GM19328 (cell line): ENCODE data around the gene TSHR.
"Not testable (repeated sequence)": the region's sequence is repeated elsewhere in the genome, so short reads cannot be mapped to it uniquely, and the experiment has no call there.

Experiments
- ATAC-seq: cut with Tn5 transposase; IDR thresholded peaks from one replicate; pipeline ENCODE4 v1.9.1; 2021; ENCODE audit warnings: mild to moderate bottlenecking, moderate library complexity; ENCODE audit not compliant: unreplicated experiment

TSHR gene

DNA sequence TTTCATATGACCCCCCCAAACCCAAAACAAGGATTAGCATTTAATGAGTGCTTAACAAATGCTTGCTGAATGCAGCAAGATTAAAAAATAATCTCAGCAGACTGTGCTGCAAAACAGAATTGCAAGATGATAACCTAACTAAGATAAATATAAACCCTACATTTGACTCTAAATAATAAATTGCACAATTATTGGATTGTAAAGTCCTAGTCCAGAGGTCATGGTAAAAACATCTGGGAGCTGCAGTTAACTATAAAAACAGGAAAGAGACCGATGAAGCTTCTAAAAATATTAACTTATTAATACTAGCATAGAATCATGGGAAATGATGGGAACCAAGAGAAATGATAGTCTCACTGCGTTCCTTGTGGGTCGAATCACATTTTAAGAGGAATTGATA, 37.2 kb downstream of the TSHR start:
- ATAC-seq, result no peak

DNA sequence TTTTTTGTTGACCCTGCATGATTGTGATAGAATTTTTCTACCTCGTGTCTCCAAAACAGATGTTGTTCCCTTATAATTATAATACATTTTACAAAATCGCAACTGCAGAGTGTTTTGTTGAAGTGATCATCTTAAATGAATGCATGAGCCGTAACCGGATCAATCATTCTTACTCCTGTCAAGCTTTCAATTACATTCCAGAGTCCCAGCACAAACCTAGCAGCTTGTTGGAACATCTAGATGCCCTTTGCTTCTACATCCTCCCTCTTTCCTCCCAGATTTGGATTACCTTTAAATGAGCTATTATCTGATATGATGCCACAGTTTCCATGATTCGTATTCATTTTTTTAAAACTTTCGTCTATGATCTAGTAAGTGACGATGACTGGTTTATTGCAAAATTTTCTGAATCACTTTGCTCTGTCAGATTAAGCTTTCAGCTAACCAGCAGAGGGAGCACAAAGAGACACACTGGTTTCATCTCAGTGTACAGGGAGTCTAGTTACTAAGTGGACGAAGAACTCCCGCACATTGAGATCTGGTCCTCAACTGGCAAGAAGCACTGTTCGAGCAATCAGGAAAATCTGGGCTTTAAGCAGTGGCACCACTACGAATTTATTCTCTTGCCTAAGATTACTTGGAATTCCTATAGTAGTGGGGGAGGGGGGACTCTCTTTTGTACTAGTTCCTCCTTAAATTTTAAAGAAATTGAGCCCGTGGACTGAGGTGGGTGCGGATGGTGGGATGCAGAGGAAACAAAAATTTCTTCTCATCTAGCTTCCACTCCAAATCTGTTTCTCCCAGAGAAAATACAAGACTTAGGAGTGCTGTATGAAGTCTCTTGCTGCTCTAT, 40.9 kb downstream of the TSHR start:
- ATAC-seq, result peak; percentile 90

DNA sequence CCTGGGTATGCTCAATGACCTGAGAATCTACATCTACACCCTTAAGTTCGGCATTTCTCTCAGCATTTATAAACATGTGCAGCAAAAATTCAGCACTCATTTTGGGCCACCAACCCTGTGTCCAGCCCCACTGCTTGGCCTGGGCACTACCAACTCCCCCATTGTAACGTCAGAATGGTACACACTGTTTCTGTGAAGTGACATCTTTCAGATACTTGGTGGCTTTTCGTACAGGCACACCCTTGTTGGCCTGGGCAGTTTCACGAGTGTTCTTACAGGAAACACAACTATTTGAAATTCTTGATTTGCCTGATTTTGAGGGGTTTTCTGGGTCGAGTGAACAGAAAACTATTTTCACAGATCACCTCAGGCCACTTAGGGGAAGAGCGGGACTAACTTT, 46.0 kb downstream of the TSHR start:
- no peak for ATAC-seq

DNA sequence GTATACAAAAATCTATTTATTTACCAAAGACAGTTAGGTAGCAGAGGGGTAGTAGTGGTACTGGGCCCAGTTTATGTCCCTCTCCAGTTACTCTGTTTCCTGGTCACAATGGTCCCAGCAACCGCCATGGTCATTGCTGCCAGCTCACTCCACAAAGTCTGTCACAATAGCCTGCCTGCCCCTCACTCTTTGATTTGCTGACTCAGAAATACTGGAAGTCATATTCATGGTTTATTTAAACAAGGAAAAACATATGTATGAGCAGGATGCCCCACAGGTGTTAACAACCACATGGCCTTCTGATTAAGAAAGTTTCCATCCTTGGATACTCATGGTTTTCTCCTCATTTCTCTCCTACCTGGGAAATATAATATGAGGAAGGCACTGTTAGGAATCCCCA, 49.2 kb downstream of the TSHR start:
- ATAC-seq, result no peak

DNA sequence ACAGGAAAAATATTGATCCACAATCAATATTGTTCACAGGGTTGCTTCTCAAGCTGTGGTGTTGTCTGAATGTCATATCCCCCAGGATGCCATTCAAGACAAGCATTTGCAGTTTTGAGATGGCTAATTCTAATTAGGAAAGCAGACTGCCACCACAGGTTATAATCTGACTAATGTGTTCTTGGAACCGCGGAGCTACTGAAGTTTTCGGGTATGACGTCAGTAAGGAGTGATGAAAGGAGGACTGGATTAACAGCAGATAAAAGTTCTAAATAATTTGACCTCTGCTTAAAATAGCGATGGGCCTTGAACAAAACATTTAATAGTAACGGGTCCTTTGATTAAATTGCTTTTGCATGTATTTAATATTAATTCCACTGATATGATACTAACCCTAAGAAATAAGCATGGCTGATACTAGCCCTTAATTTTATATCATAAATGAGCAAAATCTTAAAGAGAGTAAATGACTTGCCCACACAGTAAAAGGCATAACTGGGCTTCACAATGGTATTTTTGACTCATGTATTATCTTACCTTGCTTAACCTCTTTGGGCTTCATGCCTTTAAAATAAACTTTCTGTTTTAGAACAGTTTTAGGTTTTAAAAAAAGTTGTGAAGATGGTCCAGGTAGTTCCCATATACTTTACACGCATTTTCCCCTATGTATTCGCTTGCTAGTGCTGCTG, 50.3 kb downstream of the TSHR start:
- ATAC-seq, result no peak

DNA sequence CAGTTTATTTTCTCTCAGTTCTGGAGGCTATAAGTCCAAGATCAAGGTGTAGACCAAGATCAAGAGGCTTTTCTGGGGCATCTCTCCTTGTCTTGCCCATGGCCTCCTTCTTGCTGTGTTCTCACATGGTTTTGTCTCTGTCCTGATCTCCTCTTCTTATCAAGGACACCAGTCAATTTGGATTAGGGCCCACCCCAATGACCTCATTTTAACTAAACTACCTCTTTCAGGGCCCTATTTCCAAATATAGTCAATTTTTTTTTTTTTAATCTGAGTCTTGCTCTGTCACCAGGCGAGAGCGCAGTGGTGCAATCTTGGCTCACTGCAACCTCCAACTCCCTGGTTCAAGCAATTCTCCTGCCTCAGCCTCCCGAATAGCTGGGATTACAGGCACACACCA, 50.8 kb downstream of the TSHR start:
- ATAC-seq, result no peak

DNA sequence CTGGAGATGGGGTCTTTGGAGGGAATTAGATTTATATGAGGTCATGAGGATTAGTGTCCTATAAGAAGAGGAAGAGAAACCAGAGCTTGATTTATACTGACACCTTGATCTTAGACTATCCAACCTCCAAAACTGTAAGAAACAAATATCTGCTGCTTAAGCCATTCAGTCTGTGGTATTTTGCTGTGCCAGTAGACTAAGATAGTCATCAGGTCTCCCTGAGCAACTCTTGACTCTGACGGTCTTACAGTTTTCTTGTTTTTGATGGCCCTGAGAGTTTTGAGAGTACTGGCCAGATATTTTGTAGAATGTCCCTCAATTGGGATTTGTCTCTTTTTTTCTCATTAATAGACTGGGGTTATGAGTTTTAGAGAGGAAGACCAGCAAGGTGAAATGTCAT, 51.7 kb downstream of the TSHR start:
- no peak for ATAC-seq

DNA sequence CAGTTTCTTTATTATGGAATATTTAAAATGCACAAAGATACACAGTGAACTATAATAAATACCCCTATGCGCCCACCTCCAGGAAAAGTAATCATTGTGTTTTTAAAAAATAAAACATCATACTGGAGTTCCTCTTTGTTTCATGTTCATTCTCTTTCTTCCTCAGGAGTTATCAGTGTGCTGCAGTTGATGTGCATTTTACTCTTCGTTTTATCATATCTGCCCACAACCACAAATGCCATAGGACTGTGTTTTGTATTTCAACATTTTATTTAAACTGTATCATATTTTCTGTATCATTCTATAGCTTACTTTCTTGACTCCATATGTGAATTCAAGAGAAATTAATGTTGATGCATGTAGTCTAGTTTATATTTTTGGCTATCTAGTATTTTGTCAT, 53.9 kb downstream of the TSHR start:
- no peak for ATAC-seq

DNA sequence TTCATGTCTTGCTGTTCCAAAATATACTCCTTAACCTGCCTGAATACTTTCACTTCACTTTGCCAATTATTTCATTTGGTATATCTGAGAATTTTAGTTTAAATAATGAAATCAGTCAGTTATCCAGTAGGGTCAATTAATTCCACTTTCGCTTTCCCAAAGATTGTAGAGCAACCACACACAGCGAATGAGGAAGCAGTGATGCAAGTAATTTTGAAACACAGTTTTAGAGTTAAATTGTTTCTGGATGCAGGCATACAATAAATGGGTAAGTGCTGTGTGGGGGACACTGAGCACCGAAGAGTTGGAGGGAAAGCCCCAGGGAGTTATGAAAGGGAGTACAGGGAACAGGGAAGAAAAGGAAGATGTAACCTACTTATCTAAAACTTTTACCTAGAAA, 62.8 kb downstream of the TSHR start:
- ATAC-seq, result no peak

DNA sequence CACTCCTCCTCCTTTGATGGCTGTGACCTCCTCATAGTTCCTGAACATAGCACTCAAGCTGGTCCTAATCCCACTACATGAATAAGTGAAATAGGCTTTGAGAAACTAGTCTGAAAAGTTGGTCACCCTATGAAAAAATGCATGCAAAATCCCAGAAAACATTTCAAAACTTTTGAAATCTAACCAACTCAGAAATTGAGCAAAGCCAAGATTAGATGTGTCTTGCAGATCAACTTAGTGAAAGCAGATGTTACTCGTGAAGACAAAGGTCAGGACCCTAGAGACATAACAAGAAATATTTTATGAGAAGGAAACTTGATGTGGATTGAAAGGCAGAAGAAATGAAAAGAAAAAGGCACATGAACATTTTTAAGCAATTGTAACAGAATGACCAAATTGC, 63.3 kb downstream of the TSHR start:
- ATAC-seq, result no peak

DNA sequence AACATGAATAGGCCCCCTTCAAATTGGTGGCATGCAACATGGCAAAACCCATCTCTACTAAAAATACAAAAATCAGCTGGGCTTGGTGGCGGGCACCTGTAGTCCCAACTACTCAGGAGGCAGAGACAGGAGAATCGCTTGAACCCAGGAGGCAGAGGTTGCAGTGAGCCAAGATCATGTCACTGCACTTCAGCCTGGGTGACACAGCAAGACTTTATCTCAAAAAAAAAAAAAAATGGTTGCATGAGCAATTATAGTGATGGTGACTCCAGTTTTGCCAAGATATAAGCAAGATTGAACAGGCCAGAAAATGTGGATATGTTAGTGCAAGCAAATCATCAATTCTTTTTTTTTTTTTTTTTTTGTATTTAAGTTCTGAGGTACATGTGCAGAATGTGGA, 63.7 kb downstream of the TSHR start:
- ATAC-seq, result not testable (repeated sequence)

DNA sequence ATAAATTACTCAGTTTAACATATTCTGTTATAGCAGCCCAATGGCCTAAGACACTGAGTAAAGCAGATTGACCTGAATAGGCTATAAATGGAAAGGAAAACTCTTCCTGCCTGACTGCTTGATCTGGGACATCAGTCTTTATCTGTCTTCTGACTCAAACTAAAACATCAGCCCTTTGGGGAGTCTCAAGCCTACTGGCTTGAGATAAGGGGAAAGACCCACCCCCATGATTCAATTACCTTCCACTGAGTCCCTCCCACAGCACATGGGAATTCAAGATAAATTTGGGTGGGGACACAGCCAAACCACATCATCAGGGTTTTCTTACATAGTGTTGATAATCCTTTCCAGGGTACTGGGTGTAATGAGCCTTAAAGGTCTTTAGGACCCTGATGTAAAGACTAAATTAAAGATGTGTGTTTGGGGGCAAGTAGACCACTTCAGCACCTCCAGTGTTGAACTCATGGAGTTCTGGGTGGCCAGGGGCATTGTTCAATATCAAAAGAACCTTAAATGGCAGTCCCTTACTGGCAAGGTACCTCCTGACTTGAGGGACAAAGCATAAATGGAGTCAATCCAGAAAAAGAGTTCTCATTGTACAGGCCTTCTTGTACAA, 67.8 kb downstream of the TSHR start:
- ATAC-seq, result no peak

DNA sequence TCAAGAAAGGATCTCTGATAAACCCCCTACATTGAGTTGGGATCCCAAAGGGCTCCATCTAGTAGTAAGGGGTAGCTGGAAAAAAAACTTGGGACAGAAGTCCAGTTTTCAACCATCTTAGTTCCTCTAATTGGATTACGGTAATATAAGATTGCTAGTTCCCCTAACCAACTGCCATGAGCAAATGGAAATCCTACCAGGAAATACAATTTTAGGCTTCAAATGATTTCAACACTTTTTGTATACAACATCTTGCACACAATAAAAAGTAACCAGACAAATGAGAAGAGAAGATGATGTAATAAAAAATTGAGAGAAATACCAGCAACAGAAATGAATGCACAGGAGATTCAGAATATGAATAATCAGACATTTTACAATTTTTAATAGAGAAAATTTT, 73.0 kb downstream of the TSHR start:
- no peak for ATAC-seq

DNA sequence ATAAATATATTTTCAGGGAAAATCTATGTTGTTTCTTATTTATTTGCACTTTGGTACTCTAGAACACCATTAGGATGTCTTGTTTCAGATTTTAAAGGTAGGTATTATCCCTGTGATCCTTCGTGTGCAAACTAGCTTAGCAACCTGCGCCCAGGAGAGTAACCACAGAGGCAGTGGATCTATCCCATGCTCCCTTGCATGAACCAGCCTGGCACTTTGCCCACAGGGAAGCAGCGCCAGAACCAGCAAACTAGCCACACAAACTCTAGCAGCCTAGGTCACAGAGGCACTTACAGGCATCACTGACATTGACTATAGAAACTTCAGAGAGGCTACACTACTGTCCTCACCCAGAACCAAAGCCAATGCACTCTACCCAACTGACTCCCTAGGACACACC, 76.1 kb downstream of the TSHR start:
- no peak for ATAC-seq

DNA sequence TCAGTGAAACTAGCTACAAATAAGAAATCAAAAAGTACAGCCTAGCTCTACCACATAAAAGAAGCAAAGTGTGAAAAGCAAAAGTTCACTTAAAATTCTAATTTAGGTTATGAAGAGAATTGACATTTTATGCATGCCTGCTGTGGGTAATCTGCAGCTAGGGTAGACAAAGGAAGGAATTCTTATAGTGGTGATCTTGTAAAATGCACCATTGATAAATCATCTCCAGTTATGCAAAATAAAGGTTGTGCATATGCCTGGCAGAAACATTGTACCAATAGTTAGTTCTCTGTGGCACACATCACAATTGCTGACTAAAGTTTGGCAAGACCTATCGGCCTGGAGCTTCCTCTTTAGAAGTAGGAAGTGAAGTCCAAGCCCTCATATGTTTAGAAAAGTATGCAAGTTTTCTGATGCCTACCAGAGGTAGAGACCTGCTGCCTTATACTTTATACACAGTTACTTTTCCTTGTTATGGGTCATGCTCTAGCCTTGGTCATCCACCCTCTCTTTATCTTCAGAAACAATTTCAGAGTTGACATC, 78.3 kb downstream of the TSHR start:
- ATAC-seq, result no peak

DNA sequence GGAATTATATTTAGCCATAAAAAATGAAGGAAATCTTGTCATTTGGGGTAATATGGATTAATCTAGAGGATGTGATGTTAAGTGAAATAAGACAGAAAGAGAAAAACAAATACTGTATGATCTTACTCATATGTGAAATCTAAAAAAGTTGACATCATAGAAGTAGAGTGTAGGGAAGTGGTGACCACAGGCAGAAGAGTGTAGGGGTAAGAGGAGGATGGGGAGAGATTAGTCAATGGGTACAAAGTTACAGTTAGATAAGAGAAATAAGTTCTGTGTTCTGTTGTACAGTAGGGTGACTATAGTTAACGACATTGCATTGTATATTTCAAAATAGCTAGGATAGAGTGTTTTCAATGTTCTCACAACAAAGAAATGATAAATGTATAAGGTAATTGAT, 87.0 kb downstream of the TSHR start:
- ATAC-seq, result no peak

DNA sequence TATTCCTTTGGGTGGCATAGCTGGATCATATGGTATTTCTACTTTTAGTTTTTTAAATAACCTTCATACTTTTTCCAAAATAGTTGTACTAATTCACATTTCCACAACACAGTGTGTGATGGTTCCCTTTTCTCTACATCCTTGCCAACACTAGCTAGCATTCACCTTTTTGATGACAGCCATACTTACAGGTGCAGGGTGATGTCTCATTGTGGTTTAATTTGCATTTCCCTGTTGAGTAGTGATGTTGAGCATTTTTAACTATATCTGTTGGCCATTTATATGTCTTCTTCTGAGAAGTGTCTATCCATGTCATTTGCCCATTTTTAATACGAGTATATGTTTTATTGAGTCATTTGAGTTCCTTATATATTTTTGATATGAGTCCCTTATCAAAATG, 96.1 kb downstream of the TSHR start:
- no peak for ATAC-seq

DNA sequence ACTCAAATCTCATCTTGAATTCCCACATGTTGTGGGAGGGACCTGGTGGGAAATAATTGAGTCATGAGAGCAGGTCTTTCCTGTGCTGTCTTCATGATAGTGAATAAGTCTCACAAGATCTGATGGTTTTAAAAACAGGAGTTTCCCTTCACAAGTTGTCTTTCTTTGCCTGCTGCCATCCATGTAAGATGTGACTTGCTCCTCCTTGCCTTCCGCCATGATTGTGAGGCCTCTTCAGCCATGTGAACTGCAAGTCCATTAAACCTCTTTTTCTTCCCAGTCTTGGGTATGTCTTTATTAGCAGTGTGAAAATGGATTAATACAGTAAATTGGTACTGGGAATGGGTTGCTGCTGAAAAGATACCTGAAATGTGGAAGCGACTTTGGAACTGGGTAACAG, 98.6 kb downstream of the TSHR start:
- ATAC-seq, result not testable (repeated sequence)

DNA sequence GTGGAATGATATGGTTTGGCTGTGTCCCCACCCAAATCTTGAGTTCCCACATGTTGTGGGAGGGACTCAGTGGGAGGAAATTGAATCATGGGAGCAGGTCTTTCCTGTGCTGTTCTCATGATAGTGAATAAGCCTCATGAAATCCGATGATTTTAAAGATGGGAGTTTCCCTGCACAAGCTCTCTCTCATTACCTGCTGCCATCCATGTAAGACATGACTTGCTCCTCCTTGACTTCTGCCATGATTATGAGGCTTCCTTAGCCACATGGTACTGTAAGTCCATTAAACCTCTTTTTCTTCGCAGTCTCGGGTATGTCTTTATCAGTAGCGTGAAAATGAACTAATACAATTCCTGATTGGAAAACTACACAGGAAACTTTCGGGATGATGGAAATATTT, 100.5 kb downstream of the TSHR start:
- ATAC-seq, result no peak

DNA sequence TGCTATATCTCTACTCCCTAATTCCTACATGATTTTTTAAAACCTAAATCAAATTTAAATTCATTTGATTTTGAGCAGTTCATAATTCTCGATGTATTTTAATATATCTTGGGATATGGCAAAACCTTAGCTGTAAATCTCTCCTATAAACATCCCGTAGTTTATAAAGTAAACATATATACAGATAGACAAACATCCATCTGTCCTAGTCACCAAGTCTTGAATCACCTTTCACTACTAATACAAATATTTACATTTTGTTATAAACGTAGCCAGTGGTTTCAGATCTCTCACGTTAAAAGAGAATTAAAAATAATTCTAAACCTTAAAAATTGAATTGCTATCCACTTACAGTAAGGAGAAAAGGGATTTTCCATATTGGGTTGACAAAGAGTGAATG, 107.0 kb downstream of the TSHR start:
- ATAC-seq, result no peak

DNA sequence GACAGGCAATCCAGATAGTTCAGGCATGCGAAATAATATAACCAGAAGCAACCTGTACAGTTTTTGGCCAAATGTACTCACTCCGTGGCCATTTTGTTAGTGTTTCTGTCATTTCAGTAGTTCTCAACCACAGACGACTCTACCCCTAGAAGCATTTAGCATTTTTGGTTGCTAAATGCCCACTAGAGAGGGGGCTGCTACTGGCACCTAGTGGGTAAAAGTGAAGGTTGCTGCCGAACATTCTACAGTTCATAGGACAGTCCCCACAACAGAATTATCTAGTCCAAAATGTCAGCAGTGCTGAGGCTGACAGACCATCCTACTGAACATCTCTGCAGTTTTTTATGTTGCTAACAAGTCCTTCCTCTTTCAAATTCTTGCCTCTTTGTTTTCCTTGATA, 107.4 kb downstream of the TSHR start:
- no peak for ATAC-seq

DNA sequence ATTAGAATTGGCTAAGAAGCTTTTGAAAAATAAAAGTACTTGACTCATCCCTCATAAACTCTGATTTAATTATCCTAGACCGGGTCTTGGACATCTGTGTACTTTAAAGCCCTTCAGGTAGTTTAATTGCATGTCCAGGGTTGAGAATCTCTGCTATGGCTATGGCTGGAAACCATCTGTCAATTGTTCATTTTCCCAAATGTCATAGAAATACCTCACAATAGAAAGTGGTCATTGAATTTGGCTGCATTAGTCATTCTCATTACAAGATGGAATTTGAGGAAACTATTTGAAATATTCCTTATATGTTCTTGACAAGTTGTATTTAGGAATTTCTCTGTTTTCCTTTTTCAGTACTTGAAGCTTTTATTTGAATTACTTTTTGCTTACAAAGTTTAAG, 111.3 kb downstream of the TSHR start:
- no peak for ATAC-seq
